Activated CD4-positive, alpha-beta T cell treated with anti-CD3 and anti-CD28 coated beads, Interleukin-2, amount 10 ng/mL, durations not matched to agents 24 days and 14 days (primary cell): Measurements from ENCODE around the gene DCP2. TPM values are rescaled to one million over a fixed set of nuclear protein-coding genes. Genes with fewer than 3 reads are reported as not detected.

Source experiments
- DNase-seq: peaks from one replicate; pipeline ENCODE4 v3.0.0; 2022
- H3K27ac Mint-ChIP-seq: one replicate; pipeline ENCODE4 v1.8.0; 2022; ENCODE audit warnings: mild to moderate bottlenecking, mixed read lengths
- H3K27me3 Mint-ChIP-seq: one replicate; pipeline ENCODE4 v1.8.0; 2022; ENCODE audit warnings: mixed read lengths
- H3K36me3 Mint-ChIP-seq: one replicate; pipeline ENCODE4 v1.8.0; 2022; ENCODE audit warnings: low read depth, mild to moderate bottlenecking, mixed read lengths
- H3K4me1 Mint-ChIP-seq: one replicate; pipeline ENCODE4 v1.8.0; 2021; ENCODE audit warnings: mixed read lengths
- H3K4me3 Mint-ChIP-seq: one replicate; pipeline ENCODE4 v1.8.0; 2022; ENCODE audit warnings: mild to moderate bottlenecking, moderate library complexity, mixed read lengths
- H3K9me3 Mint-ChIP-seq: one replicate; pipeline ENCODE4 v1.8.0; 2021; ENCODE audit warnings: mixed read lengths
- intact Hi-C: fragments of 100-400 bp; cut with micrococcal nuclease; formaldehyde crosslinking; loops from one replicate; pipeline ENCODE4 v1.15.1; 2023
- total RNA-seq: library from RNA; stranded (reverse); gene quantifications from 2 replicates; pipeline ENCODE4 v1.2.3, GENCODE V29; 2022

The DCP2 gene
- total RNA-seq, 1 donor from 2014 or later: 73.6 TPM

GRCh38 chr5:113005454-113005853 is 28.9 kb downstream of the DCP2 start:
- intact Hi-C loops: no loop called here
- H3K36me3 Mint-ChIP-seq: peaks cover 46% of the 10 kb centered on the region
- H3K4me1 Mint-ChIP-seq: peaks cover 7% of the 10 kb centered on the region
- H3K27ac Mint-ChIP-seq: no peak overlapping the region
- DNase-seq: no peak
- no peaks in the 10 kb centered on the region for H3K9me3 Mint-ChIP-seq
- no peaks in the 10 kb centered on the region for H3K27me3 Mint-ChIP-seq
- no peak overlapping the region for H3K4me3 Mint-ChIP-seq

- DNase-seq: no peak
- Mint-ChIP-seq H3K27me3 (no peaks in the 10 kb centered on the region), H3K4me1 (peaks cover 50% of the 10 kb centered on the region), H3K4me3 (no peak overlapping the region), H3K27ac (peak overlapping the region; percentile 9), H3K36me3 (peaks cover 55% of the 10 kb centered on the region), H3K9me3 (no peaks in the 10 kb centered on the region)
- intact Hi-C loops: no loop called here
Observed at GRCh38 chr5:113017881-113018635, 41.5 kb downstream of the DCP2 start.

GRCh38 chr5:113020461-113021273 is 44.1 kb downstream of the DCP2 start:
- intact Hi-C loops: loop anchor here (2.0 to 5.0 kb wide), 3 partner anchors 42 to 98 kb away; partner anchors contain the start of genes DCP2 and REEP5
- H3K27ac Mint-ChIP-seq: peak overlapping the region; percentile 73
- DNase-seq: peak; percentile 67

GRCh38 chr5:113022661-113023060 is 46.1 kb downstream of the DCP2 start:
- H3K27me3 Mint-ChIP-seq: no peaks in the 10 kb centered on the region

More at GRCh38 chr5:113020461-113021273, 44.1 kb downstream of the DCP2 start:
- peak overlapping the region; percentile 39 for H3K4me3 Mint-ChIP-seq
- H3K27me3 Mint-ChIP-seq: no peaks in the 10 kb centered on the region
- H3K9me3 Mint-ChIP-seq: no peaks in the 10 kb centered on the region
- peaks cover 39% of the 10 kb centered on the region for H3K36me3 Mint-ChIP-seq
- H3K4me1 Mint-ChIP-seq: peaks cover 56% of the 10 kb centered on the region

GRCh38 chr5:113024076-113024697 is 47.6 kb downstream of the DCP2 start:
- Mint-ChIP-seq H3K4me1 (peaks cover 36% of the 10 kb centered on the region), H3K4me3 (no peak overlapping the region), H3K27ac (no peak overlapping the region), H3K27me3 (no peaks in the 10 kb centered on the region), H3K9me3 (no peaks in the 10 kb centered on the region), H3K36me3 (peaks cover 34% of the 10 kb centered on the region)
- intact Hi-C loops: loop anchor here (5.0 kb wide), 2 partner anchors 38 to 102 kb away; partner anchors contain the start of gene REEP5
- DNase-seq: peak; percentile 41

More at GRCh38 chr5:113022661-113023060, 46.1 kb downstream of the DCP2 start:
- H3K4me3 Mint-ChIP-seq: peak overlapping the region; percentile 59
- H3K27ac Mint-ChIP-seq: peak overlapping the region; percentile 75
- peaks cover 41% of the 10 kb centered on the region for H3K36me3 Mint-ChIP-seq
- no peaks in the 10 kb centered on the region for H3K9me3 Mint-ChIP-seq
- DNase-seq: peak; percentile 82
- H3K4me1 Mint-ChIP-seq: peaks cover 48% of the 10 kb centered on the region
- intact Hi-C loops: loop anchor here (5.0 kb wide), 2 partner anchors 40 to 100 kb away; partner anchors contain the start of gene REEP5

GRCh38 chr5:113025596-113025995 is 49.0 kb downstream of the DCP2 start:
- peaks cover 26% of the 10 kb centered on the region for H3K4me1 Mint-ChIP-seq
- intact Hi-C loops: no loop called here
- DNase-seq: peak; percentile 47
- no peak overlapping the region for H3K4me3 Mint-ChIP-seq
- peaks cover 34% of the 10 kb centered on the region for H3K36me3 Mint-ChIP-seq
- no peaks in the 10 kb centered on the region for H3K27me3 Mint-ChIP-seq
- H3K27ac Mint-ChIP-seq: no peak overlapping the region
- no peaks in the 10 kb centered on the region for H3K9me3 Mint-ChIP-seq

GRCh38 chr5:113026211-113026610 is 49.6 kb downstream of the DCP2 start:
- H3K36me3 Mint-ChIP-seq: peaks cover 27% of the 10 kb centered on the region
- H3K4me1 Mint-ChIP-seq: peaks cover 20% of the 10 kb centered on the region
- H3K4me3 Mint-ChIP-seq: no peak overlapping the region
- H3K27me3 Mint-ChIP-seq: no peaks in the 10 kb centered on the region
- intact Hi-C loops: no loop called here
- H3K27ac Mint-ChIP-seq: no peak overlapping the region
- DNase-seq: no peak
- H3K9me3 Mint-ChIP-seq: no peaks in the 10 kb centered on the region

- peaks cover 26% of the 10 kb centered on the region for H3K36me3 Mint-ChIP-seq
- no peak overlapping the region for H3K27ac Mint-ChIP-seq
- intact Hi-C loops: no loop called here
Observed at GRCh38 chr5:113027015-113027414, 50.4 kb downstream of the DCP2 start.

GRCh38 chr5:113027431-113027830 is 50.8 kb downstream of the DCP2 start:
- Mint-ChIP-seq H3K9me3 (no peaks in the 10 kb centered on the region), H3K4me1 (peaks cover 12% of the 10 kb centered on the region), H3K27ac (no peak overlapping the region), H3K4me3 (no peak overlapping the region), H3K27me3 (no peaks in the 10 kb centered on the region), H3K36me3 (peaks cover 26% of the 10 kb centered on the region)
- DNase-seq: no peak
- intact Hi-C loops: no loop called here

More at GRCh38 chr5:113027015-113027414, 50.4 kb downstream of the DCP2 start:
- no peaks in the 10 kb centered on the region for H3K9me3 Mint-ChIP-seq
- no peak overlapping the region for H3K4me3 Mint-ChIP-seq
- H3K4me1 Mint-ChIP-seq: peaks cover 15% of the 10 kb centered on the region
- no peaks in the 10 kb centered on the region for H3K27me3 Mint-ChIP-seq
- no peak for DNase-seq

GRCh38 chr5:113029614-113030013 is 53.0 kb downstream of the DCP2 start:
- peaks cover 19% of the 10 kb centered on the region for H3K36me3 Mint-ChIP-seq
- H3K4me3 Mint-ChIP-seq: no peak overlapping the region
- no peaks in the 10 kb centered on the region for H3K4me1 Mint-ChIP-seq
- intact Hi-C loops: no loop called here
- H3K27ac Mint-ChIP-seq: no peak overlapping the region
- DNase-seq: no peak
- H3K27me3 Mint-ChIP-seq: no peaks in the 10 kb centered on the region
- H3K9me3 Mint-ChIP-seq: no peaks in the 10 kb centered on the region

GRCh38 chr5:113031104-113031503 is 54.5 kb downstream of the DCP2 start:
- Mint-ChIP-seq H3K27ac (no peak overlapping the region), H3K4me1 (peaks cover 6% of the 10 kb centered on the region), H3K27me3 (no peaks in the 10 kb centered on the region), H3K36me3 (peaks cover 16% of the 10 kb centered on the region), H3K4me3 (no peak overlapping the region), H3K9me3 (no peaks in the 10 kb centered on the region)
- intact Hi-C loops: no loop called here
- no peak for DNase-seq

- no peak for DNase-seq
- intact Hi-C loops: no loop called here
- no peaks in the 10 kb centered on the region for H3K9me3 Mint-ChIP-seq
- no peak overlapping the region for H3K27ac Mint-ChIP-seq
- no peaks in the 10 kb centered on the region for H3K27me3 Mint-ChIP-seq
- peaks cover 6% of the 10 kb centered on the region for H3K4me1 Mint-ChIP-seq
- no peak overlapping the region for H3K4me3 Mint-ChIP-seq
- H3K36me3 Mint-ChIP-seq: peaks cover 16% of the 10 kb centered on the region
Observed at GRCh38 chr5:113031557-113031956, 55.0 kb downstream of the DCP2 start.

GRCh38 chr5:113034182-113034773 is 57.7 kb downstream of the DCP2 start:
- no peak for DNase-seq
- Mint-ChIP-seq H3K27me3 (no peaks in the 10 kb centered on the region), H3K4me3 (no peak overlapping the region), H3K4me1 (peaks cover 6% of the 10 kb centered on the region), H3K27ac (no peak overlapping the region), H3K36me3 (peaks cover 5% of the 10 kb centered on the region), H3K9me3 (no peaks in the 10 kb centered on the region)
- intact Hi-C loops: no loop called here
